ENCODE results near the gene LGALS3BP.
A peak's percentile ranks its signal among the peaks of the same experiment; 100 is the strongest.

The LGALS3BP gene

DNA sequence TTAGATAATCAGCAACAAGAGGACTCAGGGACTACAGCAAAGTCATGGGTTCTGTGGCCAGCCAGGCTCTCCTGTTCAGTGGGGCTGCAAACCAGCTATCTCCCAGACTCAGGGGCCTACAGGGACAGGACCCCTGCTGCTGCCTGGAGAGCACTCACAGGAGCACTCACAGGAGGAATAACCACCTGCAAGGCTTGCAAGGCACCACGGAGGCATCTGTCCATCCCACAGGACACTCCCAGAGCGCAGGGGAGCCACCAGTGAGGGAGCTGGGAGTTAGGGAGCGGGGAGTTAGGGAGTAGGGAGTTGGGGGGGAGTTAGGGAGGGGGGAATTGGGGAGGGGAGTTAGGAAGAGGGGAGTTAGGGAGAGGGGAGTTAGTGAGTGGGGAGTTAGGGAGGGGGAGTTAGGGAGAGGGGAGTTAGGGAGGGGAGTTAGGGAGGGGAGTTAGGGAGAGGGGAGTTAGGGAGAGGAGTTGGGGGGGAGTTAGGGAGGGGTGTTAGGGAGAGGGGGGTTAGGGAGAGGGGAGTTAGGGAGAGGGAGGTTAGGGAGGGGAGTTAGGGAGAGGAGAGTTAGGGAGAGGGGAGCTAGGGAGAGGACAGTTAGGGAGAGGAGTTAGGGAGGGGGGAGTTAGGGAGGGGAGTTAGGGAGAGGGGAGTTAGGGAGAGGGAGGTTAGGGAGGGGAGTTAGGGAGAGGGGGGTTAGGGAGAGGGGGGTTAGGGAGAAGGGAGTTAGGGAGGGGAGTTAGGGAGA lies 24.1 kb upstream of the LGALS3BP start:
- Histone ChIP-seq H3K4me1 (ENCODE audit: control insufficient read depth, insufficient read depth, low read length) (peaks cover 31% of the 10 kb centered on the region), H3K9me3 (ENCODE audit: control insufficient read depth in 2 of 2, low read length in 2 of 2) (no peaks in the 10 kb centered on the region), H3K4me3 (ENCODE audit: low read length in 2 of 2) (no peak overlapping the region), H3K27me3 (ENCODE audit: control insufficient read depth in 1 of 2, insufficient read depth in 2 of 2, low read length in 2 of 2) (no peaks in the 10 kb centered on the region), H3K27ac (ENCODE audit: low read length) (no peak overlapping the region), H3K36me3 (ENCODE audit: control insufficient read depth in 2 of 2, insufficient read depth in 2 of 2, low read length in 2 of 2) (no peaks in the 10 kb centered on the region), H3K9ac (ENCODE audit: low read length in 2 of 2) (peak overlapping the region in 1 of 2 donors; percentile 21)

DNA sequence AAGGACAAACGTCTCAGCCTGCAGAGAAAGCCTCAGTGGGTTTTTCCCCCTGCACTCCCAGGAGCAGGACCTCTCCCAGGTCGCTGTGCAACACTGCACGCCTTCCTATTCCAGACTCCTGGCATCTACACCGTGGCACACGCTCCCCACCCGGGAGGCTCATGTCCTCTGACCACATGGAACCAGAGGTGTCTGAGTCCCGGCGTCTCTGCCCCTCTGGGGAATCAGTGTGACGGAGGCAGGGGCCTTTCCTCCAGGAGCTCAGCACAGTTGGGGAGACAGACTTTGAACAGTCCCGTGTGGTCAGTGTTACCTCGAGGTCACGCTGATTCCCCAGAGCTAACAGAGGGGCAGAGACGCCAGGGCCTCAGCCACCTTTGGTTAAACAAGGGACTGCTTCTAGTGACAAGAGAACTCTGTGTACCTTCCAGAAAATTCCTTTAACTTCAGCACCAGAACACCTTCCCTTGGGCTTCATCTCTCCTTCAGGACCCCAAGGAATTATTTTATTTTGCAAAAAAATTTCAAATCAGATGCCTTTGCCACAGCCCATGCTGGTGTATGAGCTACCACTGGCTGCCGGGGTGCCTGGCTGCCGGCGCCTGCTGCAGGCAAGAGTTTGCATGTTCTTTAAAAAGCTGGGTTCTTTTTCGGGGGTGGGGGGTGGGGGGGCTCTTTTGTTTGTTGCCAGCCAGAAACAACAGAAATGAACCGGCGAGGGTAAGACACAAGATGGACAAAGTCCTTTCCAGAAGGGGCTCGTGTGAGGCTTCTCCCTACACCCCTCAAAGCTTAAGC lies 23.3 kb upstream of the LGALS3BP start:
- Histone ChIP-seq H3K4me1 (ENCODE audit: control insufficient read depth, insufficient read depth, low read length) (peaks cover 23% of the 10 kb centered on the region), H3K4me3 (ENCODE audit: low read length in 2 of 2) (no peak overlapping the region), H3K27me3 (ENCODE audit: control insufficient read depth in 1 of 2, insufficient read depth in 2 of 2, low read length in 2 of 2) (no peaks in the 10 kb centered on the region), H3K27ac (ENCODE audit: low read length) (no peak overlapping the region), H3K36me3 (ENCODE audit: control insufficient read depth in 2 of 2, insufficient read depth in 2 of 2, low read length in 2 of 2) (no peaks in the 10 kb centered on the region), H3K9ac (ENCODE audit: low read length in 2 of 2) (no peak overlapping the region), H3K9me3 (ENCODE audit: control insufficient read depth in 2 of 2, low read length in 2 of 2) (no peaks in the 10 kb centered on the region)

DNA sequence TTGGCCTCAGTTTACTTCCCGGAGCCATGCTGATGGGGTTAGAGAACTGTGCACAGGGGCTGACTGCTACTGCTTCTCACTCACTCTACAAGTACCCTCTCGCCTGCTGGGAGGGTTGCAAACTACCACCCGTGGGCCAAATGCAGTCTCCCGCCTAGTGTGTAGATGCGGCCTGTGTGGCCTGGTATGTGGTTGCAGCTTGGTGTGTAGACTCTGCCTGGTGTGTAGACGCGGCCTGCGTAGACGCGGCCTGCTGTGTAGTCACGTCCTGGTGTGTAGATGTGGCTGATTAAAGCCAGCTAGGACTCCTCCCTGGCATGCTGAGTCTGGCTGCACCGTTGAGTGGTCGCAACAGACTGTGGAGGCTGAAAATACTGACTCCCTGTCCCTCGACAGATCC lies 22.6 kb upstream of the LGALS3BP start:
- Histone ChIP-seq H3K4me3 (ENCODE audit: low read length in 2 of 2) (no peak overlapping the region), H3K36me3 (ENCODE audit: control insufficient read depth in 2 of 2, insufficient read depth in 2 of 2, low read length in 2 of 2) (peaks cover 3 to 4% of the 10 kb centered on the region in 2 donors), H3K27ac (ENCODE audit: low read length) (no peak overlapping the region), H3K4me1 (ENCODE audit: control insufficient read depth, insufficient read depth, low read length) (peaks cover 18% of the 10 kb centered on the region), H3K9me3 (ENCODE audit: control insufficient read depth in 2 of 2, low read length in 2 of 2) (no peaks in the 10 kb centered on the region), H3K9ac (ENCODE audit: low read length in 2 of 2) (no peak overlapping the region), H3K27me3 (ENCODE audit: control insufficient read depth in 1 of 2, insufficient read depth in 2 of 2, low read length in 2 of 2) (no peaks in the 10 kb centered on the region)

DNA sequence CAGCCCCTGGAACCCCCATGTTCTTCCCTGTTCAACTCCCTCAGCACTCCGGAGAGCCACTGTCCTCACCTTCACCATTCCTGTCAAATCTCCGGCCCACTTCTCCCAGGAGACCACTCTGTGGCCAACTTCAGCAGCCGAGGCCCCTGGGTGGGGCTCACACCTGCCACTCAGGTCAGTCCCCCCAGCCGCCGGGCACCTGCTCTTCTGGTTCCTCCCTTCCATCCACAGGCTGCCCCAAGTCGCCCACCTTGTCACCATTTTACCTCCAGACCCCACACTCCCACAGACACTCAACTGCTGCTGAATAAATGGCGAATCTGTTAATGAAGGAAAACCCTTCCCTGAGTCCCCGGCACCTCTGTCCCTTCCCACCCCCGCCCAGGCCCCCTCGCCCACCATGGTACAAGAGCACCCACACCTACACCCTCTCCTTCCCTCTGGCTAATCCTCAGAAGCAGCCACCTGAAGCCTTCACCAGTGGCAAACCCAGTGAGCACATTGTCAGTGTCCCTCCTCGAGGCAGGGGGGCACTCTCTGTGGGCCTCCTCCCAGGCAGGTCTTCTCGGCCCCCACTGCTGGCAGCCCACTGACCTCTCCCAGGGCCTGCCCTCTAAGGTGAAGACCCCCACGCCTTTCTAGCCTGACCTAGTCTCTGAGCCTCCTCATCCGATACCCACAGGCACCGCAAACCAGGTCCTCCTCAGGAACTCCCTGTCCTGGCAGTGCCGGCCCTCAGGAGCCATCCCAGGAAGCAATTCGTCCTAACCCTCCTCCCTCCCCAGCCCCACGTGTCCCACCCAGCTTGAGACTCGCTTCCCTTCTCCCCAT lies 21.7 kb upstream of the LGALS3BP start:
- no peaks in the 10 kb centered on the region for H3K27me3 ChIP-seq (ENCODE audit: control insufficient read depth in 1 of 2, insufficient read depth in 2 of 2, low read length in 2 of 2)
- no peak overlapping the region for H3K27ac ChIP-seq (ENCODE audit: low read length)
- no peak overlapping the region for H3K4me3 ChIP-seq (ENCODE audit: low read length in 2 of 2)
- peaks cover 4 to 9% of the 10 kb centered on the region in 2 donors for H3K36me3 ChIP-seq (ENCODE audit: control insufficient read depth in 2 of 2, insufficient read depth in 2 of 2, low read length in 2 of 2)
- H3K9me3 ChIP-seq (ENCODE audit: control insufficient read depth in 2 of 2, low read length in 2 of 2), result no peaks in the 10 kb centered on the region
- H3K9ac ChIP-seq (ENCODE audit: low read length in 2 of 2), result no peak overlapping the region
- peaks cover 12% of the 10 kb centered on the region for H3K4me1 ChIP-seq (ENCODE audit: control insufficient read depth, insufficient read depth, low read length)

DNA sequence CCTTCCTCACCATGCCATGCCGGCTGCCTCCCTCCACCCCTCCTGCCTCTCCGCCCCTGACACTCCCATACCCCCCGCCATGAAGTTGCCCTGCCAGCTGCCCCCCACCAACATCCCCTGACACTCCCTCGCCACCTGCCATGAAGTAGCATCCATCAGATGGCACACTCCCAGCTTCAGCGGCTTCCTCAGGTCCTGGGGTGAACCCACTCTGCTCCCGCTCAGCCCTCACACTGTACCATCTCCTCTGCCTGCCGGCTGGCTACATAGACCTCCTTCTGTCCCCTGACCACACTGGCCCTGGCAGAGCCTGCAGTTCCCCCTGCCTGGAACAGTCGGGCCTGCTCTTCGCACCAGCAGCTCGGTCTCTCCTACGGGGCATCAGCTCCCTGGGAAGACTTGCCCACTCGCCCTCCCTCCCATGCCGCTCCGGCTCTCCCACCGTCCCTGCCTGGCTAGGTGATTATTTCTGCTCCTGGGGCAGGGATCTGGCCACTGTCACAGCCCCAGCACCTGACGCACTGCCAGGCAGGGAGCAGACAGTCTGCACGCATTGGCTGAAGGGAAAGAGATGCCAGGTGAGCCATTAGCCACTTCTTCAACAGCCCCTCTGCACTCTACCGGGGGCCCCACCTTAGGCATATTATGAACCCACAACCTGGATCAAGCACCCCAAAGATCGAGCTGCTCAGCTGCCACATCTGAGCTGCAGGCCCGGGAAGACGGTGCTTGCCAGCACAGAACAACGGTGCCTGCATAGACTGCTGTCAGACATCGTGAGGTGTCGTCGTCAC lies 20.9 kb upstream of the LGALS3BP start:
- no peak overlapping the region for H3K27ac ChIP-seq (ENCODE audit: low read length)
- peaks cover 9% of the 10 kb centered on the region for H3K4me1 ChIP-seq (ENCODE audit: control insufficient read depth, insufficient read depth, low read length)
- H3K9me3 ChIP-seq (ENCODE audit: control insufficient read depth in 2 of 2, low read length in 2 of 2), result no peaks in the 10 kb centered on the region
- no peak overlapping the region for H3K9ac ChIP-seq (ENCODE audit: low read length in 2 of 2)
- H3K4me3 ChIP-seq (ENCODE audit: low read length in 2 of 2), result no peak overlapping the region
- peaks cover 4 to 12% of the 10 kb centered on the region in 2 donors for H3K36me3 ChIP-seq (ENCODE audit: control insufficient read depth in 2 of 2, insufficient read depth in 2 of 2, low read length in 2 of 2)
- no peaks in the 10 kb centered on the region for H3K27me3 ChIP-seq (ENCODE audit: control insufficient read depth in 1 of 2, insufficient read depth in 2 of 2, low read length in 2 of 2)

DNA sequence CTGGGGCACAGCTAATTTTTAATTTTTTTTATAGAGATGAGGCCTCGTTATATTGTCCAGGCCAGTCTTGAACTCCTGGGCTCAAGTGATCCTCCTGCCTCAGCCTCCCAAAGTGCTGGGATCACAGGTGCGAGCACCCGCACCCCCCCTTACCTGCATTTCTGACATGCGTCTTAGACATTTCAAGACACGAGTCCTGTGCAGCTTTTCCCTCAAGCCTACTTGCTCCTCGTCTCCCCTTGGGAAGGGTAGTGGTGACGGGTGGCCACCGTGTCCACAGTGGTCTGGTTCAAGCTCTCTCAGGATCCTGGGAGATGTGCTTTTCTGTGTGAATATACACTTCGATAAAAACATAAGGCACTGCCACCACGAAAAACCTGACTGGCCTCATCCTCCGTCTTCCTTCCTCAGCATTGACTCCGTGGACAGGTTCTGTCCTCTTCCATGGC lies 20.2 kb upstream of the LGALS3BP start:
- no peak overlapping the region for H3K4me3 ChIP-seq (ENCODE audit: low read length in 2 of 2)
- H3K9me3 ChIP-seq (ENCODE audit: control insufficient read depth in 2 of 2, low read length in 2 of 2), result no peaks in the 10 kb centered on the region
- H3K27ac ChIP-seq (ENCODE audit: low read length), result no peak overlapping the region
- no peak overlapping the region for H3K9ac ChIP-seq (ENCODE audit: low read length in 2 of 2)
- H3K4me1 ChIP-seq (ENCODE audit: control insufficient read depth, insufficient read depth, low read length), result peaks cover 5% of the 10 kb centered on the region
- H3K27me3 ChIP-seq (ENCODE audit: control insufficient read depth in 1 of 2, insufficient read depth in 2 of 2, low read length in 2 of 2), result no peaks in the 10 kb centered on the region
- H3K36me3 ChIP-seq (ENCODE audit: control insufficient read depth in 2 of 2, insufficient read depth in 2 of 2, low read length in 2 of 2), result peaks cover 4 to 12% of the 10 kb centered on the region in 2 donors

DNA sequence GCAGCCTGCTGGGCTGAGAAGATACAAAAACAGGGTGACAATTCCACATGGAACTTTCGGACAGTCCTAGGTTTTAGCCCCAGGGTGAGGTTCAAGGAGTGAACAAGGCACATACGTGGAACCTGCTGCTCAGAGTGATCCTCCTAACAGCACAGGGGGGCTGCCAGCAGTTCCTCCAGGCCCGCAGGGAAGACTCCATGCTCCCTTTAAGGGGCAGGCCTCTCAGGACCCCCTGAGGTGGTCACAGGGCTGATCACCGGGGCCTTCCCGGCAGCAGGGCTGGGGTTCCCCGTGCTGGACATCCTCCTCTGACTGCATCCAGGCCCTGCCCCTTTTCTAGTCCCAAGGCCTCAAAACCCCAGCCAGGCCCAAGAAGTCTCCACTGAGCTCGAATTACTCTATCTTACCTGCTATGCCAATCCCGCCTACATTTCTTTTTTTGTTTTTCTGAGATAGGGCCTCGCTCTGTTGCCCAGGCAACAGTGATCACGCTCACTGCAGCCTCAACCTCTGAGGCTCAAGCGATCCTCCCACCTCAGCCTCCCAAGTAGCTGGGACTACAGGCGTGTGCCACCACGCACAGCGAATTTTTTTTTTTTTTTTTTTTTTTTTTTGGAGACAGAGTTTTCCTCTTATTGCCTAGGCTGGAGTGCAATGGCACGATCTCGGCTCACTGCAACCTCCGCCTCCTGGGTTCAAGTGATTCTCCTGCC lies 19.5 kb upstream of the LGALS3BP start:
- H3K9ac ChIP-seq (ENCODE audit: low read length in 2 of 2), result no peak overlapping the region
- H3K4me1 ChIP-seq (ENCODE audit: control insufficient read depth, insufficient read depth, low read length), result peaks cover 5% of the 10 kb centered on the region
- H3K9me3 ChIP-seq (ENCODE audit: control insufficient read depth in 2 of 2, low read length in 2 of 2), result no peaks in the 10 kb centered on the region
- H3K36me3 ChIP-seq (ENCODE audit: control insufficient read depth in 2 of 2, insufficient read depth in 2 of 2, low read length in 2 of 2), result peaks cover 4 to 12% of the 10 kb centered on the region in 2 donors
- H3K27me3 ChIP-seq (ENCODE audit: control insufficient read depth in 1 of 2, insufficient read depth in 2 of 2, low read length in 2 of 2), result no peaks in the 10 kb centered on the region
- H3K4me3 ChIP-seq (ENCODE audit: low read length in 2 of 2), result no peak overlapping the region
- H3K27ac ChIP-seq (ENCODE audit: low read length), result no peak overlapping the region

DNA sequence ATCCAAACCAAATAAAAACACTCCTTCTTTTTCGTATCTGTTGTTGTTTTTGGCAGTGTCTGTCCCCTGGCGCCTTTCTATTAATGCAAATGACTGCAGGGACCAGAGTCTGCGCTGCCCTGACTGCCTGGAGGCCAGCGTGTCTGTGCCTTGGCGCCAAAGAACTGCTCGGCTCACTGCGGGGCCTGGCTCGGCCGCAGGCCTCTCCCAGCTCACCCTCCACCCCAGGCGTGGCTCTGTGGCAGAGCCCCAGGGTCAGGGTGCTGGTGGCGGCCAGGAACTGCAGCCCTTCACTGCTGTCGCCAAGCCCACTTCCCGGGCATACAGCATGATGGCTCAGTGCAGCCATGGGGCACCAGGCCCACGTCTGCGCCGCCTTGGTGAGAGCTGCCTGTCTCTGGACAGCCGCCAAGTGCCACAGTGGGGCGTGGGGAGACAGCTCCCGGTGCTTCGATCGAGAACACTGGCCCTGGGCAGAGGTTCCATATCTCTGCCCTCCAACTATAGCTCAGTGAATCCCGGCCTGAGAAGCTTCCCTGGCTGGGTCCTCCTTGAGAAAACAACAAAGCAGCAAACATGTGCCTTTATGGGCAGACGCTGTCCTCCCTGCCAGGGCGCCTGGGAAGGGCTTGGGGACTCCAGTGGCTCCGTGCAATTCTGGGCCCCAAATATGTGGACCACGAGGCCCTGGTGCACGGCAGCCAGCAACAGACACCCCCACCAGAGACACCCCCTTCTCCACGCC lies 18.8 kb upstream of the LGALS3BP start:
- peaks cover 5% of the 10 kb centered on the region for H3K4me1 ChIP-seq (ENCODE audit: control insufficient read depth, insufficient read depth, low read length)
- H3K27me3 ChIP-seq (ENCODE audit: control insufficient read depth in 1 of 2, insufficient read depth in 2 of 2, low read length in 2 of 2), result no peaks in the 10 kb centered on the region
- no peak overlapping the region for H3K4me3 ChIP-seq (ENCODE audit: low read length in 2 of 2)
- H3K9ac ChIP-seq (ENCODE audit: low read length in 2 of 2), result no peak overlapping the region
- H3K36me3 ChIP-seq (ENCODE audit: control insufficient read depth in 2 of 2, insufficient read depth in 2 of 2, low read length in 2 of 2), result peaks cover 4 to 13% of the 10 kb centered on the region in 2 donors
- H3K27ac ChIP-seq (ENCODE audit: low read length), result no peak overlapping the region
- H3K9me3 ChIP-seq (ENCODE audit: control insufficient read depth in 2 of 2, low read length in 2 of 2), result no peaks in the 10 kb centered on the region

DNA sequence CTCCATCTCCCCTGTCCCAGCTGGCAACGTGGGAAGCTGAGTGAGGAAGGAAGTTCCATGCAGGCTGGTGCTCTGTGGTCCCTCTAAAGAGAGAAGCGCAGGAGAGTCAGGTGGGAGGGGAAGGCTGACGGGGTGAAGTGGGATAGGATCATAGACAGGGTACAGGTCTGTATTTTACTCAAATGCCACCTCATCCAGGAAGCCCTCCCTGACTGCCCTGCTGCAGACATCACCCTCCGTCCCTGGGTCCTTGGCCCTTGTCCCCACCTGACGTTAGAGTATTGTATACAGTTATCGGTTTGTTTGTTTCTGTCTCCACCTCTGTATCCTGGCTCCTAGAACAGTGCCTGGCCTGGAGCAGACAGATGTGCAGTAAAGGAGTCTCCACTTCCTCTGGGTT lies 18.2 kb upstream of the LGALS3BP start:
- Histone ChIP-seq H3K36me3 (ENCODE audit: control insufficient read depth in 2 of 2, insufficient read depth in 2 of 2, low read length in 2 of 2) (peaks cover 4 to 17% of the 10 kb centered on the region in 2 donors), H3K27ac (ENCODE audit: low read length) (no peak overlapping the region), H3K27me3 (ENCODE audit: control insufficient read depth in 1 of 2, insufficient read depth in 2 of 2, low read length in 2 of 2) (no peaks in the 10 kb centered on the region), H3K4me3 (ENCODE audit: low read length in 2 of 2) (no peak overlapping the region), H3K9ac (ENCODE audit: low read length in 2 of 2) (no peak overlapping the region), H3K4me1 (ENCODE audit: control insufficient read depth, insufficient read depth, low read length) (peaks cover 5% of the 10 kb centered on the region), H3K9me3 (ENCODE audit: control insufficient read depth in 2 of 2, low read length in 2 of 2) (no peaks in the 10 kb centered on the region)

Measured in stomach smooth muscle (tissue), 2 donors.